Fibroblast of lung (primary cell): Measurements from ENCODE around the gene EMC9. TPM values are rescaled to one million over a fixed set of nuclear protein-coding genes. Genes with fewer than 3 reads are reported as not detected.
A peak's percentile ranks its signal among the peaks of the same experiment; 100 is the strongest.

Experiments
- DNase-seq, 2 donors: peaks; one replicate each; pipeline versions ENCODE4 v3.0.0 to v3.0.0-alpha.2; 2010; ENCODE audit warnings: low read depth in 2 of 2
- H2AFZ ChIP-seq: 2 replicates; pipeline ENCODE4 v1.5.1; 2012; ENCODE audit warnings: low read length, control low read depth, inconsistent platforms
- H3K27ac ChIP-seq: 2 replicates; pipeline ENCODE4 v1.5.1; 2011; ENCODE audit warnings: low read length, control low read depth; ENCODE audit not compliant: insufficient read depth
- H3K27me3 ChIP-seq: 2 replicates; pipeline ENCODE4 v1.5.1; 2011; ENCODE audit warnings: mild to moderate bottlenecking, low read length; ENCODE audit not compliant: control insufficient read depth, insufficient read depth
- H3K36me3 ChIP-seq: 2 replicates; pipeline ENCODE4 v1.5.1; 2011; ENCODE audit warnings: low read length; ENCODE audit not compliant: control insufficient read depth, insufficient read depth
- H3K4me1 ChIP-seq: 2 replicates; pipeline ENCODE4 v1.5.1; 2011; ENCODE audit warnings: low read length; ENCODE audit not compliant: control insufficient read depth, insufficient read depth; ENCODE audit errors: extremely low read depth
- H3K4me2 ChIP-seq: 2 replicates; pipeline ENCODE4 v1.5.1; 2011; ENCODE audit warnings: low read length, control low read depth; ENCODE audit not compliant: insufficient read depth; ENCODE audit errors: extremely low read depth
- H3K4me3 ChIP-seq, 4 experiments: fragments of 200-600 bp in 1 of 4; sonication (generic) in 1 of 4; replicated peaks in 1 of 4; 2 replicates each; pipeline ENCODE4 v1.5.1; 2011 to 2016; ENCODE audit warnings: low read length in 4 of 4, low read depth in 3 of 4, mild to moderate bottlenecking in 3 of 4, control low read depth in 2 of 4, inconsistent platforms in 1 of 4, mixed read lengths in 1 of 4; ENCODE audit not compliant: insufficient read depth in 1 of 4; ENCODE audit errors: control extremely low read depth in 1 of 4
- H3K79me2 ChIP-seq: 2 replicates; pipeline ENCODE4 v1.5.1; 2012; ENCODE audit warnings: mild to moderate bottlenecking, low read length, inconsistent platforms; ENCODE audit not compliant: control insufficient read depth, insufficient read depth
- H3K9ac ChIP-seq: 2 replicates; pipeline ENCODE4 v1.5.1; 2011; ENCODE audit warnings: mild to moderate bottlenecking, low read length, control low read depth; ENCODE audit not compliant: insufficient read depth
- H3K9me3 ChIP-seq: 2 replicates; pipeline ENCODE4 v1.5.1; 2012; ENCODE audit warnings: low read depth, low read length; ENCODE audit not compliant: control insufficient read depth, insufficient read depth
- H4K20me1 ChIP-seq: 2 replicates; pipeline ENCODE4 v1.5.1; 2011; ENCODE audit warnings: low read length; ENCODE audit not compliant: control insufficient read depth, insufficient read depth; ENCODE audit errors: extremely low read depth
- CTCF ChIP-seq, 2 donors: IDR thresholded peaks in 1 of 2; conservative IDR thresholded peaks in 1 of 2; 1 replicate in 1 of 2; 2 replicates in 1 of 2; pipeline ENCODE4 v1.5.1; 2011 to 2012; ENCODE audit warnings: low read length in 2 of 2, control low read depth in 1 of 2, inconsistent platforms in 1 of 2, low read depth in 1 of 2, mild to moderate bottlenecking in 1 of 2
- EZH2 ChIP-seq: IDR thresholded peaks from 2 replicates; pipeline ENCODE4 v1.5.1; 2012; ENCODE audit warnings: low read length, control low read depth, mild to moderate bottlenecking; ENCODE audit errors: missing control alignments
- polyA plus RNA-seq, 2 donors: library from polyadenylated mRNA; depleted of rRNA in 1 of 2; stranded (reverse) in 1 of 2; unstranded in 1 of 2; fragments of >200 nt; gene quantifications; 2 replicates each; pipeline ENCODE4 v1.2.1, GENCODE V29; 2011 to 2012; ENCODE audit warnings: missing spikeins in 1 of 2
- total RNA-seq: library from RNA; depleted of rRNA; stranded (reverse); fragments of >200 nt; gene quantifications from 2 replicates; pipeline ENCODE4 v1.2.1, GENCODE V29; 2014

The EMC9 gene
- total and polyA plus RNA-seq, 2 donors (not counting 1 experiment from before 2014, with no cell fraction given): 6.6 to 18.0 TPM

GRCh38 chr14:24149302-24149969 lies 8.0 kb upstream of the EMC9 start:
- Histone ChIP-seq H3K79me2 (peaks cover 30% of the 10 kb centered on the region), H3K9ac (no peak overlapping the region)
- DNase-seq: no peak

GRCh38 chr14:24147761-24148428 lies 6.5 kb upstream of the EMC9 start:
- Histone ChIP-seq H3K36me3 (peaks cover 23% of the 10 kb centered on the region), H3K79me2 (peaks cover 32% of the 10 kb centered on the region), H3K27ac (peak overlapping the region; percentile 70)

More at GRCh38 chr14:24149302-24149969, 8.0 kb upstream of the EMC9 start:
- H3K4me3 ChIP-seq: no peak overlapping the region
- no peaks in the 10 kb centered on the region for H3K27me3 ChIP-seq
- no peaks in the 10 kb centered on the region for H4K20me1 ChIP-seq
- TF ChIP-seq CTCF (conservative IDR thresholded peaks at IDR 0.05 in 1 of 2, IDR thresholded peaks at IDR 0.05 in 1 of 2; ENCODE audit: low read depth in 1 of 2, low read length in 2 of 2): no peak
- TF ChIP-seq EZH2: no peak
- no peaks in the 10 kb centered on the region for H3K9me3 ChIP-seq
- H2AFZ ChIP-seq: no peak overlapping the region
- no peak overlapping the region for H3K4me2 ChIP-seq
- peaks cover 5% of the 10 kb centered on the region for H3K4me1 ChIP-seq
- H3K27ac ChIP-seq: no peak overlapping the region
- H3K36me3 ChIP-seq: peaks cover 20% of the 10 kb centered on the region

More at GRCh38 chr14:24147761-24148428, 6.5 kb upstream of the EMC9 start:
- TF ChIP-seq CTCF (conservative IDR thresholded peaks at IDR 0.05 in 1 of 2, IDR thresholded peaks at IDR 0.05 in 1 of 2; ENCODE audit: low read depth in 1 of 2, low read length in 2 of 2) (no peak), EZH2 (no peak)
- no peak for DNase-seq
- peak overlapping the region; percentile 76 for H3K9ac ChIP-seq
- H3K9me3 ChIP-seq: no peaks in the 10 kb centered on the region
- H4K20me1 ChIP-seq: no peaks in the 10 kb centered on the region
- peaks cover 8% of the 10 kb centered on the region for H3K4me1 ChIP-seq
- no peaks in the 10 kb centered on the region for H3K27me3 ChIP-seq
- peak overlapping the region; percentile 48 for H2AFZ ChIP-seq
- peak overlapping the region; percentile 86 to 98 (median 88) for H3K4me3 ChIP-seq
- H3K4me2 ChIP-seq: peak overlapping the region; percentile 87
